H9 (cell line): ENCODE results near the gene DSTN. TPM values are rescaled to one million over a fixed set of nuclear protein-coding genes. Genes with fewer than 3 reads are reported as not detected.

Source experiments
- DNase-seq: peaks from one replicate; pipeline ENCODE4 v3.0.0-alpha.2; 2017
- H2AFZ ChIP-seq: one replicate; pipeline ENCODE4 v1.6.1; 2013; ENCODE audit warnings: mild to moderate bottlenecking, low read length, control low read depth, moderate library complexity
- H2AK5ac ChIP-seq: 2 replicates; pipeline ENCODE4 v1.6.1; 2013; ENCODE audit warnings: low read length, control low read depth, mixed read lengths; ENCODE audit not compliant: insufficient read length
- H2BK120ac ChIP-seq: one replicate; pipeline ENCODE4 v1.6.1; 2013; ENCODE audit warnings: low read depth, mild to moderate bottlenecking, low read length, control low read depth, inconsistent platforms; ENCODE audit not compliant: poor library complexity, severe bottlenecking
- H2BK12ac ChIP-seq: 2 replicates; pipeline ENCODE4 v1.6.1; 2013; ENCODE audit warnings: low read length, control low read depth, mixed read lengths, low read depth; ENCODE audit not compliant: insufficient read length
- H2BK15ac ChIP-seq: 2 replicates; pipeline ENCODE4 v1.6.1; 2013; ENCODE audit warnings: low read depth, low read length, control low read depth
- H2BK20ac ChIP-seq: one replicate; pipeline ENCODE4 v1.6.1; 2013; ENCODE audit warnings: low read depth, mild to moderate bottlenecking, low read length, control low read depth, inconsistent platforms; ENCODE audit not compliant: poor library complexity, severe bottlenecking
- H2BK5ac ChIP-seq: 2 replicates; pipeline ENCODE4 v1.6.1; 2013; ENCODE audit warnings: low read length, control low read depth, mixed read lengths; ENCODE audit not compliant: insufficient read length
- H3K14ac ChIP-seq: 2 replicates; pipeline ENCODE4 v1.6.1; 2013; ENCODE audit warnings: low read length, control low read depth; ENCODE audit not compliant: insufficient read depth
- H3K18ac ChIP-seq: 2 replicates; pipeline ENCODE4 v1.6.1; 2013; ENCODE audit warnings: low read depth, mild to moderate bottlenecking, mixed read lengths, low read length, control low read depth; ENCODE audit not compliant: insufficient read length
- H3K23ac ChIP-seq: 2 replicates; pipeline ENCODE4 v1.6.1; 2013; ENCODE audit warnings: low read length, control low read depth, mixed read lengths, low read depth; ENCODE audit not compliant: insufficient read length
- H3K23me2 ChIP-seq: 2 replicates; pipeline ENCODE4 v1.6.1; 2013; ENCODE audit warnings: low read depth, mild to moderate bottlenecking, mixed read lengths, low read length, control low read depth; ENCODE audit not compliant: insufficient read length, poor library complexity, severe bottlenecking
- H3K27ac ChIP-seq: 2 replicates; pipeline ENCODE4 v1.5.1; 2013; ENCODE audit warnings: low read length, control low read depth, mixed read lengths, low read depth; ENCODE audit not compliant: insufficient read length
- H3K27me3 ChIP-seq: 2 replicates; pipeline ENCODE4 v1.6.1; 2013; ENCODE audit warnings: low read length, control low read depth, inconsistent platforms; ENCODE audit not compliant: insufficient read depth
- H3K4ac ChIP-seq: 2 replicates; pipeline ENCODE4 v1.6.1; 2013; ENCODE audit warnings: low read depth, mild to moderate bottlenecking, control low read depth, inconsistent platforms, low read length, moderate library complexity
- H3K4me1 ChIP-seq: 2 replicates; pipeline ENCODE4 v1.6.1; 2013; ENCODE audit warnings: low read length, control low read depth, inconsistent platforms; ENCODE audit not compliant: insufficient read depth
- H3K4me2 ChIP-seq: 2 replicates; pipeline ENCODE4 v1.6.1; 2013; ENCODE audit warnings: low read length, control low read depth, mixed read lengths; ENCODE audit not compliant: insufficient read length, insufficient read depth
- H3K56ac ChIP-seq: 2 replicates; pipeline ENCODE4 v1.6.1; 2013; ENCODE audit warnings: low read depth, mild to moderate bottlenecking, mixed read lengths, low read length, control low read depth; ENCODE audit not compliant: insufficient read length
- H3K79me1 ChIP-seq: 2 replicates; pipeline ENCODE4 v1.6.1; 2013; ENCODE audit warnings: low read depth, mild to moderate bottlenecking, moderate library complexity, low read length, control low read depth, inconsistent platforms; ENCODE audit not compliant: insufficient read depth, poor library complexity, severe bottlenecking
- H3K79me2 ChIP-seq: 2 replicates; pipeline ENCODE4 v1.6.1; 2013; ENCODE audit warnings: low read length, control low read depth, inconsistent platforms; ENCODE audit not compliant: insufficient read depth
- H3K9ac ChIP-seq: 2 replicates; pipeline ENCODE4 v1.6.1; 2013; ENCODE audit warnings: low read length, control low read depth, mixed read lengths; ENCODE audit not compliant: insufficient read length; ENCODE audit errors: extremely low read depth
- H3K9me3 ChIP-seq: one replicate; pipeline ENCODE4 v1.6.1; 2013; ENCODE audit warnings: low read depth, low read length, inconsistent platforms; ENCODE audit not compliant: control insufficient read depth
- H3T11ph ChIP-seq: one replicate; pipeline ENCODE4 v1.6.1; 2013; ENCODE audit warnings: mild to moderate bottlenecking, low read length, control low read depth, inconsistent platforms
- H4K20me1 ChIP-seq: one replicate; pipeline ENCODE4 v1.6.1; 2013; ENCODE audit not compliant: control insufficient read depth, insufficient read length, insufficient read depth
- H4K5ac ChIP-seq: 2 replicates; pipeline ENCODE4 v1.6.1; 2013; ENCODE audit warnings: low read depth, mild to moderate bottlenecking, mixed read lengths, low read length, control low read depth; ENCODE audit not compliant: insufficient read length
- H4K8ac ChIP-seq: replicated peaks from 2 replicates; pipeline ENCODE4 v1.6.1; 2013; ENCODE audit warnings: low read length, control low read depth, mixed read lengths, low read depth; ENCODE audit not compliant: insufficient read length
- H4K91ac ChIP-seq: 2 replicates; pipeline ENCODE4 v1.6.1; 2013; ENCODE audit warnings: low read depth, mild to moderate bottlenecking, moderate library complexity, mixed read lengths, low read length, control low read depth; ENCODE audit not compliant: insufficient read length
- H3K27ac Mint-ChIP-seq, 3 experiments: 2 replicates in 2 of 3; 3 replicates in 1 of 3; pipeline ENCODE4 v1.8.0; 2020 to 2021; ENCODE audit warnings: mixed read lengths in 3 of 3, mild to moderate bottlenecking in 1 of 3, moderate library complexity in 1 of 3
- H3K27me3 Mint-ChIP-seq: 2 replicates; pipeline ENCODE4 v1.8.0; 2021; ENCODE audit warnings: low read depth, mild to moderate bottlenecking, moderate library complexity, mixed read lengths
- H3K36me3 Mint-ChIP-seq, 3 experiments: 2 replicates in 2 of 3; 3 replicates in 1 of 3; pipeline ENCODE4 v1.8.0; 2020 to 2021; ENCODE audit warnings: low read depth in 3 of 3, mixed read lengths in 3 of 3; ENCODE audit not compliant: insufficient read depth in 1 of 3
- H3K4me1 Mint-ChIP-seq, 2 experiments: 2 replicates each; pipeline ENCODE4 v1.8.0; 2020; ENCODE audit warnings: mixed read lengths in 2 of 2
- H3K4me3 Mint-ChIP-seq, 2 experiments: 2 replicates in 1 of 2; 3 replicates in 1 of 2; pipeline ENCODE4 v1.8.0; 2020 to 2021; ENCODE audit warnings: mild to moderate bottlenecking in 2 of 2, mixed read lengths in 2 of 2, moderate library complexity in 1 of 2
- H3K9me3 Mint-ChIP-seq, 2 experiments: 2 replicates in 1 of 2; 3 replicates in 1 of 2; pipeline ENCODE4 v1.8.0; 2020; ENCODE audit warnings: mild to moderate bottlenecking in 2 of 2, mixed read lengths in 2 of 2, moderate library complexity in 1 of 2
- CTCF ChIP-seq: fragments of 200-600 bp; sonication (generic); conservative IDR thresholded peaks from 3 replicates; pipeline ENCODE4 v1.8.0; 2021; ENCODE audit warnings: antibody characterized with exemption, mild to moderate bottlenecking
- WGBS: extraction: QIAGEN DNeasy Blood & Tissue Kit; methylation state at CpG from one replicate; pipeline ENCODE4 v1.1.7; 2013; ENCODE audit warnings: missing lambda C conversion rate, low lambda C conversion rate, mixed read lengths; ENCODE audit not compliant: insufficient read length; ENCODE audit errors: extremely low coverage; 5-methylcytosine and 5-hydroxymethylcytosine counted together
- total RNA-seq: library from RNA; stranded (reverse); gene quantifications from 2 replicates; pipeline ENCODE4 v1.2.1, GENCODE V29; 2021

Gene DSTN
- total RNA-seq, 1 experiment from 2014 or later = 145 TPM

- no CpG with 5 or more reads among the region's 4 CpGs for WGBS
Observed at GRCh38 chr20:17549131-17549530, 20.7 kb upstream of the DSTN start.

More at GRCh38 chr20:17549131-17549530, 20.7 kb upstream of the DSTN start:
- Histone ChIP-seq H3T11ph (no peak overlapping the region), H3K18ac (no peak overlapping the region), H4K8ac (no peak overlapping the region), H3K4ac (no peak overlapping the region), H2BK12ac (no peak overlapping the region), H3K9ac (no peak overlapping the region), H3K4me1 (no peaks in the 10 kb centered on the region), H3K4me2 (no peak overlapping the region), H3K27ac (no peak overlapping the region), H3K9me3 (no peaks in the 10 kb centered on the region), H4K5ac (no peak overlapping the region), H4K91ac (no peak overlapping the region), H3K23me2 (no peaks in the 10 kb centered on the region), H3K14ac (no peak overlapping the region), H3K56ac (no peak overlapping the region), H2BK15ac (no peak overlapping the region), H2AK5ac (no peak overlapping the region), H2BK120ac (no peak overlapping the region), H2AFZ (no peak overlapping the region), H3K27me3 (no peaks in the 10 kb centered on the region), H3K79me2 (no peaks in the 10 kb centered on the region), H2BK20ac (no peak overlapping the region), H4K20me1 (no peaks in the 10 kb centered on the region), H3K23ac (no peak overlapping the region), H2BK5ac (no peak overlapping the region), H3K79me1 (no peaks in the 10 kb centered on the region)
- no peak overlapping the region for H3K4me3 Mint-ChIP-seq
- H3K9me3 Mint-ChIP-seq = no peaks in the 10 kb centered on the region
- H3K4me1 Mint-ChIP-seq = peaks cover 3 to 7% of the 10 kb centered on the region in 2 experiments; a peak in 3 of 4 replicates
- no peaks in the 10 kb centered on the region for H3K27me3 Mint-ChIP-seq
- TF ChIP-seq CTCF = no peak
- no peak overlapping the region for H3K27ac Mint-ChIP-seq
- H3K36me3 Mint-ChIP-seq = peaks cover 0 to 1% (median 0%) of the 10 kb centered on the region in 3 experiments; a peak in 1 of 7 replicates
- DNase-seq = no peak
